ENCODE measurements around the gene CRACDL.
A peak's percentile ranks its signal among the peaks of the same experiment; 100 is the strongest.

CRACDL gene

DNA sequence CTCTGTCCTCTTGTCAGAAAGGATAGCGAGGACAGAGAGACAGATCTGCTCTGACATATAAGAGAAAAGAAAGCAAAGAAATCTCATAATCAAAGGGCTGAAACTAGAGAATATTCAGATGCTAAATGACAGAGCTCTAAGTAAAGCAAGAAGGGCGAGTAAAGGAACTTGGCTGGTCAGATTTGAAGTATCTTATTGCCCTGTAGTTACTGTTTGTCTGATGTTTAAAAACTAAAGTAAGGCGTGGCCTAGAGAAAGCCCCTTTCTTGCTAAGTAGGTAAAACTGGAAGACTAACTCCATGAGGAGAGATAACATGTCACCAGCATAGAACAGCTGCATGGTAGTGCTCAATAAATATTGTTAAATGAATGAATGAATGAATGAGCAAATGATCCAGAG is 70.0 kb downstream of the CRACDL start:
- no peak for DNase-seq (ENCODE audit: low read depth in 1 of 2, low spot score in 1 of 2)

DNA sequence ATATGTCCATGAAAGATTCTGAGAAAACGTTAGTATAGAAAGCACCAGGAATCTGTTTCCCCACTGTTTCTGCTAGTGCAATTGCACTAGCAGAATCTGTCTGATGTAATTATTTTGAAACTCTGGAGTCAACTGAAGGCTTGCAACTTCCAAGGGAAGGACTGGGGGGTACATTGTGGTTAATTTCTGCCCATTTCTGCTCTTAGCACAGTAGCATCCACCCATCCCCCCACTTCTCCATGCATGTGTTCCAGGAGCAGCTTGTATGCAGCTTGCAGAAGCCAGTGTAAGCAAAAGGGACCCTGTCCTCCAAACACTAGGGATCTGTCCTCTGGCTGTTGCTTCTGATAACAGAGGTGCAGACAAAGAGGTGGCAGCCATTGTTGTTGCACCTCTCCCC is 74.4 kb downstream of the CRACDL start:
- DNase-seq (ENCODE audit: low read depth in 1 of 2, low spot score in 1 of 2): no peak

DNA sequence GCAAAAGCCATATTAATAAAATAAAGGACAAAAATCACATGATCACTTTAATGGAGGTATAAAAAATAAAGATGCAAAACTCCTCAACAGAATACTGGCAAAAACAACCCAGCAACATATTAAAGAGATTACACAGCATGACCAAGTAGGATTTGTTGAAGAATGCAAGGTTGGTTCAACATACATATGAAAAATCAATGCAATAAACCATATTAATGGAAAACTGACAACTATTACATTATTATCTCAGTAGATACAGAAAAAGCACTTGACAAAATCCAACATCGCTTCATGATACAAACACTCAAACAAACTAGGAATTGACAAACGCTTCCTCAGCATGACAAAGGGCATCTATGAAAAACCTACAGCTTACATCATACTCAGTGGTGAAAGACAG is 76.7 kb downstream of the CRACDL start:
- no peak for DNase-seq (ENCODE audit: low read depth in 1 of 2, low spot score in 1 of 2)

DNA sequence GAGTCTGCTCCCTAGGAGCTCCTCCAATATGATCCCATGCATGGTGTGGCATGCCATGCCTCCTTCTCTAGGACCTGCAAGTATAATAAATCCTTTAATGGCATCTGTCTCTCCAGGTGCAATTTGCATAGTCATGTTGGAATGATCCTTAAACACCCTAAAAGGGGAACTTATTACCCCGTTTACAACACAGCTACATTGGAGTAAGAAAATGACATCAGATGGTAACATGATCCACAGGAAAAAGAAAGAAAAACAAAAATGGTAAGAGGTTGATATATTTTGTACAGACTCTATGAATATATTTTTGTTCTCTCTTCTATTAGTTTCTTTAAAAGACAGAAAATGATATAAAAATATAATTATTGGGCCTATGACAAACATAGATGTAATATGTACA is 79.0 kb downstream of the CRACDL start:
- no peak for DNase-seq (ENCODE audit: low read depth in 1 of 2, low spot score in 1 of 2)

DNA sequence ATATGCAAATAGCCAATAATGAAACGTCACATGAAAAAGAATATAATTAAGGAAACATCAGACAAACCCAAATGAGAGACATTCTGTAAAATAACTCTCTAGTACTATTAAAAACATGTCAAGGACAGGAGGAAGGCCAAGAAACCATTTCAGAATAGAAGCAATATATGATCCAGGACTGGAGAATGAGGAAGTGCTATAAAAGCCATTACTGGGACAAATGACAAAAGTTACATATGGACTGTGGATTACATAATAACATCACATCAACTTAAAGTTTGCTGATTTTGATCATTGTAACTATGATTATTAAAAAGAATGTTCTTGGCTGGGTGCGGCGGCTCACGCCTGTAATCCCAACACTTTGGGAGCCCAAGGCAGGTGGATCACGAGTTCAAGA is 81.3 kb downstream of the CRACDL start:
- DNase-seq (ENCODE audit: low read depth in 1 of 2, low spot score in 1 of 2): no peak

DNA sequence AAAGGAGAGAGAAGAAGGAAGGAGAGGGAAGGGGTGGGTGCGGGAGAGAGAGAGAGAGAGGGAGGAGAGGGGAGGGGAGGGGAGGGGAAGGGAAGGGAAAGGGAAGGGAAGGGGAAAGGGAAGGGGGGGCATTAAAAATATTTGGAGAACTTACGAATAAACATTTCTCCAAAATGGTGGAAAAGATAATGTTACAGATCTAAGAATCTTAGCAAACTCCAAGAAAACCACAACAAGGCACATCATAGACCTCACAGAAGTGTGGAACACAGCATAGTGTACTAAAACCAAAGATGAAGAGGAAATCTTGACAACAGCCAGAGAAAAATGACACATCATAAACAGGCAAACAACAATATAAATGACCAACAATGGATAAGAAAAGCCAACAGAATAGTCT is 83.1 kb downstream of the CRACDL start:
- no peak for DNase-seq (ENCODE audit: low read depth in 1 of 2, low spot score in 1 of 2)

DNA sequence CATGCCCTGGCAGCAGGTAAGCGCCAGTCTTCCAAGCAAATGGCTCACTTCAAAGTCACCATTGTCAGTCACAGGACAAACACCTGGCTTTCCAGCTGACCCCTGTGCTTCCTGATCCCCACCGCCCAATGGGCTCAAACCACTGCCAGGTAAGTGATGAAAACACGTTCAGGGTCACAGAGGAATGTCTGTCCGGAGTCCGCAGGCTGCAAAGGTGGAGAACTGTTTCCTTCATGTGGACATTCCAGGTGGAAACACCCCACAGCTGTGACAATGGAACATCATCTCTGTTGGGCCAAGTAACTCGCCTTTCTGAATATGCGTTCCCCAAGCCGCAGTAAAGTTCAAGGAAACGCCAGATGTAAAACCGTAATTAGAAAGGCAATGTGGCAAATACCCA is 86.0 kb downstream of the CRACDL start:
- no peak for DNase-seq (ENCODE audit: low read depth in 1 of 2, low spot score in 1 of 2)

DNA sequence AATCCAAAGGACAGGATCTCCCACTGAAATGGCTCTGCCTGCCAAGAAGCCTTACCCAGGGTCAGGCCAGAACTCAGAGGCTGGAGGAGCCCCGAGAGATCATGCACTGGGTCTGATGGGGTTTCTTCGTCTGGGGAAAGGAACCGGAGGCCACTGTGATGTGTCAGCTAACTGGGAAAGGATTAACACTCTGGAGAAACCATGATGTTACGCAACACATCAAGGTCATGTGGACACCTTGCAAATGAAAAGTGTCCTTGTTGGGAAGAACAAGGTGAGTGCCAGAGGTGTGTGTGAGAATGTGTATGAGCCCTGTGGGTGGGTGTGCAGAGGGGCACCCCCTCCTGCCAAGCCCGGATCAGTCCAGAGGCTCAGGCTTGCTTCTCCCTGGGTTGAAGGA is 86.9 kb downstream of the CRACDL start:
- no peak for DNase-seq (ENCODE audit: low read depth in 1 of 2, low spot score in 1 of 2)

DNA sequence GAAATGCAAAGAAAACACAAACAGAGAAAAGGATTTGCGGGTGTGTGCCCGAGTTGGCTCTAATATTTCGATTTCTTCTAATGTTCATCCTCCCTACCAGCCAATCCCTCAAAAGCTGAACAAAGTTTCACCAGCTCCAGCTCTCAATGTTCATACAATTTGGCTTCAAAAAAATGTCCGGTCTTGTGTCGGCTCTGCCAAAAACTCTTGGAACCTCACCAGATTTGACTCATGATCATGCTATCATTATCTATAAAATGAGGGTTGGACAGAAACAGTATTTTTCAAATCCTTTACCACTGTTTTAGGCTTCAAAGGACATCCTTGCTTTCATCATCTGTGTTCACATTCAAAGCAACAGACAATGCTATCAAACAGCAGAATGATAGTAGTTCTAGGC is 88.2 kb downstream of the CRACDL start:
- DNase-seq (ENCODE audit: low read depth in 1 of 2, low spot score in 1 of 2): no peak

DNA sequence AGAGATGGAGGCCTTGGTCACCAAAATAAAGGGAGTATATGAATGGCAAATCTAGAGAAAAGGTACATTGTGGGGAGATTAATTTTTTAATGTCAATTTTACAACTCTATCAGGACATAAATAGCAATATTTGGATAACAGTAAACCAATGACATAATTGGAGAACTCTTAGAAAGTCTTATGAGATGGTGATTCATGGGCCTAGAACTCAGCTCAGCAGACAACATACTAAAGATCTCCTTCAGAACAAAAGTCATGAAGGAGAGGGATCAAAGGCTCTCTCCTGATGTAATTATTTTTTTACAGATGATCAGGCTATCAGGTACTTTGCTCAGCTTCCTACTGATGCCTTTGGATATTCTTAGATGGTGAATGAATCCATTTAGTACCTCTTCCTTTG is 90.0 kb downstream of the CRACDL start:
- no peak for DNase-seq (ENCODE audit: low read depth in 1 of 2, low spot score in 1 of 2)

DNA sequence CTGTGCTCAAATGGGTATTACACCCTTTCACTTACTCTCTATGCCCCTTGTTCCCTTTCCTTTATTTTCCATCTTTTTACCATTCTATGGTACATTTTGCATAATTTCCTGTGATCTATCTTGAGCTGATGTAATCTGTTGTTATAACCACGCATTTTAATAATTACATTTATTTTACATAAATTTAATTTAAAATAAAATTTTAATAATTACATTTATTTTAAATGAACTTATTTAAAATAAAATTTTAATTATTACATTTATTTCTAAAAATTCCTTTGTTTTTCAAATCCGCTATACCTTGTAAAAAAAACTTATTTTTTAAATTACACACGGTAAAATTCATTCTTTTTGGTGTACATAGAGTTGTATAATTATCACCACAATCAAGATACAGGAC is 93.9 kb downstream of the CRACDL start:
- no peak for DNase-seq (ENCODE audit: low read depth in 1 of 2, low spot score in 1 of 2)

DNA sequence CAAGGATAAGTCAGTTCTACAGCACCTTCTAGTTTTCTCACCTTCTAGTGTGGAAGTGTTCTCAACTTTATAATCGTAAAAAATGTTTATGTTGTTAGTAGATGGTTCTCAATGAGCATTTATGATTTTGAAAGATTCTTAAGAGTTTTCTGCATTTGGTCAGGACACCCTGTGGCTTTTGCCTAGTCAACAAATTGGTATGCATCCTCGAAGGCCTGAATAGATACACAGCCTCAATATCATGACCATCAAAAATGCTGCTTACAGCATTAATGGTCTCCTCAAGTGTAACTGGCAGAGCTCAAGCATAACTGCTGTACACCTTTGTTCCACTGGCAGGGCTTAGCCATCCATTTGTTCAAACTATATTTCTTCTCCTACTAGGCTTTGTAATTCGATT is 96.7 kb downstream of the CRACDL start:
- DNase-seq (ENCODE audit: low read depth in 1 of 2, low spot score in 1 of 2): no peak

DNA sequence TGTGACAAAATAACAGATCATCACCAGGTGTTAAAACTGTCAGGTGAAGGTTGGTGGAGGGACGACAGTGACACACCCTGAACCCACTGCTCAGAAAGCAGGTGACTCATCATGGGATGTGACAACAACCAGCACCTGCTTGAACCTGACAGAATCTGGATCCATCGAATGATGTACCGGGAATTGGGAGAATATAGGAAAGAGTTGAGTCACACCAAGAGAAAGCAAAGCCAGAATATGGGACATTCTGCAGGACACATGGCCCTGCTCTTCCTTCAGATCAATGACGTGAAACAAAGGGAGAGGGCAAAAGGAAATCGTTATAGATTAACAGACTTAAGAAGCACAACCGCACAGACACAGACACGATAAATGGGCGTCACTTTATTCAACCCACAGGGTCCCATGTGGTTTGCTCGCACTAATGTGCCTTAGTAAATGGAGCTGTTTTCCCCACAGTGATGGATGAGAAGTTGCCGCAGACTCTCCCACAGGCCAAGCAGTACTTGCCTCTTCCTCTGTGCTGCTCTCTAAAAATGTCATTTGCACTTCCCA is 100.1 kb downstream of the CRACDL start:
- DNase-seq (ENCODE audit: low read depth in 1 of 2, low spot score in 1 of 2): peak in 1 of 2 donors; percentile 15

DNA sequence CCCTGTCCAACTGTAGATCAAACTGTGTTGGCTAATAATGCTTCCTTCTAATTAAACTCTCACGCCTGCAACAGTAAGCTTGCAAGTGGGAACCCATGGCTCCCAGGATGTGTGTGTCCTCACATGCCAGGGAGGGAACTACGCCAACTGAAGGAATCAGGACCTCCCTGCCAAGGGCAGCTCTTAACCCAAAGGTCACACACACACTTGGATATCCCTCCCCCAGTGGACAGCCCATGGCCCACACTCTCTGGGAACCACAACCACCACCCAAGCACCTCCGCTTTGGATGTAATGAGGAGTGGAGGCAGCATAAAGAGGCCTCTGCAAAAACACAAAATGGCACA is 102.1 kb downstream of the CRACDL start:
- no peak for DNase-seq (ENCODE audit: low read depth in 1 of 2, low spot score in 1 of 2)

DNA sequence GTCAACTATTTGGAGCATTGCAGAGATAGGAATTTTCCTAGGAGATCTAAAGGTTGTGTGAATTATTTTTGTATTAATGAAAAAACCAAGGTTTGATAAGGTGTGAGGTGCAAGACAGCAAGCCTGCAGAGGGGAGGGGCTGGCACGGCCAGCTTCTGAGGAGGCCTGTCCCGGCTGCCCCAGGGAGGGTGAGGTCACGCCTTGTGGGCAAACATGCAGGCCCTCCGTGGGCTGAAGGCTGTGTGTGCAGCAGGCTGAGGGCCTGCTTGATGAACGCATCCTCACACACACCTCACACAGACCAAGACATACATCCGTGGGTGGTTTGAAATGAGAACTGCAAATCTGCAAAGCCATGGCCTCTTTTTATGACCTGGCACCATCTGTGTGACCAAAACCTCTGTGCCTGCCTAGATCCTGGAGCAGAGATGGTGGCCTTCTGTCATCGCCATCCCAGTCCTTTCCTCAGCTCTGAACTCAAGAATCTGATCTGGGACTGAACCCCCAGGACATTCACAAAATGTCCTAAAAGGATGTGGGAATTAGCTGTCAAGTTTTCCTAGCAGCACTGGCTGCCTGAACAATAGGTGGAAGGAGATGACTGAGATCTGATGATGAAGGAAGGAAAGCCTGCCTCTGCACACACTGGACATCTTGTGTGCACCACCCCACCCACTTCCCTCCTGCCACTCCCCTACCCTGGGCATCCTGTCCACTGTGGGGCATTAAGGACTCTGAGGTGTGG is 102.7 kb downstream of the CRACDL start:
- DNase-seq (ENCODE audit: low read depth in 1 of 2, low spot score in 1 of 2): no peak

DNA sequence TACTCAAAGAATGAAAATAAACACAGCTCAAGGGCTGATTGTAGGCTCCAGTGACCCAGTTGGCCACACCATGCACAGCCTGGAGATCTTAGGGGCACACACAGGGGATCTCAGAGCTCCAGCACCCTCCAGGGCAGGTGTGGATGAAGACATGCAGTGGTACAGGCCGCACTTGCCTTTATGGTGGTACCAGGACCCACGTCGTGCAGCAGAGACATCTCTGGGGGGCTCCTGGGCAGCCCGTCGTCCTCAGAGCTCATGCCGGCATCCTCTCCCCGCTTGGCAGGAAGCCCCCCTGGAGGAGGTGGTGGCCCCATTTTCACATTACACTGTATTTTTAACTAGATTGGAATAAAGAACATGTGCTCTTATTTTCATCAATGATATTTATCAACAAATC is 103.9 kb downstream of the CRACDL start:
- DNase-seq (ENCODE audit: low read depth in 1 of 2, low spot score in 1 of 2): no peak

DNA sequence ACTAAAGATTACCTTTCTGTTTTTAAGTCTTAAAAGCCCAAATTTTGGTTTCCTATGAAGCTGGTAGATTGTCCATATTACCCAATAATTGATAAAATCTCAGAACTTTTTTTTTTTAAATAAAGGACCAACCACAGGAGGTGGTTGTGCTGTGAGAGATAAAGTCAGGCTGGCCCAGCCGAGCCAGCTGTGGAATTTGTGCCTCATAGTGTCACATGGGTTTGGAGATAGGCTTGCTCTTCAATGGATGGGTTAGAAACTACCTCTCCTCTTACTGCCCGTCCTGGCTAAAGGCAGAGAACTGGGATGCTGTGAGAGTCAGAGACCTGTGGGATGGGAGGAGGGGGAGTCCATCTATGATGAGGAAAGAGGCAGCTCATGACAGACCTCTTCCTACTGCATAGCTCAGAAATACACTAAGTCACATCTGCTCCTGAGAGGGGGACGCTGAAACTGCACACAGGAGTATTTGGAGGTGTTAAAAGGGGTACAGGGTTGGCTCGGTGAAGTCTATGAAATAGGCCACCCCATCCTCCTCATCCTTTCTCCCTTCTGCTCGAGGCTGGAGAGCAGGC is 105.4 kb downstream of the CRACDL start:
- no peak for DNase-seq (ENCODE audit: low read depth in 1 of 2, low spot score in 1 of 2)

DNA sequence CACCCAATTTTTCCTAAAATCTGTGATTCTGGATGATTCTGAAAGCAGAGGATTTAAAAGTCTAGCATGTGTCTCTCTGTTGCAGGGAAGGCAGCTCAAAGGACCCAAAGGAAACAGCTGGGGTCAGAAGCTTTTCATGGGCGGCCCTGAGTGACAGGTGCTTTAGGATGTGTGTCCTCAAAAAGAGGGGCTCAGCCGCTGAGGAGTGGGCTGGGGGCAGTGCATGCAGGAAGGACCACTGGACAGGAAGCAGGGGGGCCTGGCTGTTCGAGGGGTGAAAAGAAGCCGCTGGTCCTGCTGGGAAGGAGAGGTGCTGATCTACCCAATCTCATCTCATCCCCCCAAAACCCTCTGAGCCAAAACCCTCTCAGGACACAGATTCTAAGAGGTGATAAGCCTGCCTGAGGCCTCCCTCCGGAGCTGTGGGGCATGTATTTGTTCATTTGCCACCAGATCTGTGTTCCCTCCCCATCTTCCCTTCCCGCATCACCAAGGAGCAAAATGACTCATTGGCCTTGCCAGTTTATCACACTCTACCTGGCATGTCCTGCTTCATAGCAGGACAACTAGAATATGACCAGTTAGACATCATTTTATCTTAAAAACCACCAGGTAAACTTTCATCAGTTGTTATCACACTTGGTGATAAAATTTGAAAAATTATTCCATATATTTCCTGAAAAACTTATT is 106.3 kb downstream of the CRACDL start:
- DNase-seq (ENCODE audit: low read depth in 1 of 2, low spot score in 1 of 2): no peak

DNA sequence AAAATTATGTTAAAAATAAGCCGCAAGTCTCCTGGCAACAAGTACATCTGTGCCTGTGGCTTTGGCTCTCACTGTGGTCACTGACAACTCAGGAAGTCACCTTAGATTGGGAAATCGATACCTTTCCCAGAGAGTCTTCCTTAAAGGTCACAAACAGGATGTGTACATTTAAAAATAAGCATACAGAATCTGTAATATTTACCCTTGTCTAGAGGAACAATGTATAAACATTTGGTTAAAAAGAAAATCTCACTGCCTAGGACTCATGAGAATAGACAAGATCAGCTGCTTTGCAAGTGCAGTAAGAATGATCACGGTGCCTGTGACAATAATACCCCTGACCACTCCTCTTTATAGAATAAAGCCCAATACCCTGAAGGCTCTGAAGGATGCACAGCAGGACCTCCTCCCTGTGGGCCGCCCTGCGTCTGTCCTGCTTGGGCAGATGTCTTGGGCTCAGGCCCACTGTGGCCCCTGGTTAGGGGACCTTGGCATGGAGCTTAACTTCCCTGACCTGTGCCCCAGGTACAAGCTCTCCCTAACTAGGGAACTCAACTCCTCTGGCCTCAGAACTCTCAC is 107.1 kb downstream of the CRACDL start:
- no peak for DNase-seq (ENCODE audit: low read depth in 1 of 2, low spot score in 1 of 2)

DNA sequence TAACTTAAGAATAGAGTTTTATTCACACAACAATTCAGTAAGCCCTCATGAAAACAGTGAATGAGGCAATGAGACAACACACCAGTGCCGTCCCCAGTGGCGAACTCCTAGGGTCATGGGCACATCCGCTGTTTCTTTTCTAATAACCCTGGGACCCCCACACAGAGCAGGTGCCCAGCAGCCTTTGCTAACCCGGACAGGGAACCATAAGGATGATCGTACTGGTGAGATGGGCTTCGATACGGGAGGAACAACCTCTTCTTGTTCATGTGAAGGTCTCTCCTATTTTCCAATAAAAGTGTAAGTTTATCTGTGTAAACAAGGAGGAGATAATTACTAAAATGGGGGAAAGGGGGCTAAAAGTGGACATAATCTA is 107.7 kb downstream of the CRACDL start:
- no peak for DNase-seq (ENCODE audit: low read depth in 1 of 2, low spot score in 1 of 2)

DNA sequence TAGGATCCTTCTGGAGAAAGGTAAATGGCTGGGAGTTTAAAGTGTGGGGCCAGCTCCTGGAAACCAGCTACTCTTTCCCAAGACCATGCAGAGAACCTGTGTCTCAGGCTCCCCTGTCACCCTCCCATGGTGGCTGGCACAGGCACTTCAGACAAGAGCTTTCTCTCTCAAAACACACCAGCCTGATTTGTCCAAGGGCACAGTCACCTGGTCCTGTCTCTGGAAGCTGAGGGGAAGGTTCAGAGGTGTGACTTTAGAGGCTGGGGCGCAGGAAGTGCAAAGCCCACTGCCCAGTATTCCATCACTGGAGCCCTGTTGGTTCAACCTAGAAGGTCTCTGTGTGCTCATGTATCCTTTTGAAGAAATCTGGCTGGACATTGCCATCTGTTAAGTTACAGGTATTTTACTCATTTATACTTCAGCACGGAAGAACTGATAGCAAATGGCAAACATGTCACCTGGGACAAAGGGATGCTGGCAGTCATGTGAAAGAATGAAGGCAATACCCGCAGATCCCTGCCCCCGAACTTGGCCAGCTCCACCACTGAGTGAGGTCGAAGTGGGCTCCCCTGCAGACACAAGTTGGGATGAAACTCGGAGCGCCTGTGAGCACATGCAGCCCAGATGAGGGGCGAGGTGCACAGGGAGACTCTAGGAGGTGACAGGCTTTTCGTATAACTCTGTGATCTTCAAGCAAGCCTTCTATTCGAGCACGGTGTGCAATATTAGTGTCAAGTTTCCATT is 108.2 kb downstream of the CRACDL start:
- no peak for DNase-seq (ENCODE audit: low read depth in 1 of 2, low spot score in 1 of 2)
